Islet precursor cell (in vitro differentiated cells): ENCODE results near the gene HDAC7.
A peak's percentile ranks its signal among the peaks of the same experiment; 100 is the strongest.

ENCODE experiments used
- DNase-seq: peaks from one replicate; pipeline ENCODE4 v3.0.0-alpha.2; 2018

The HDAC7 gene

DNA sequence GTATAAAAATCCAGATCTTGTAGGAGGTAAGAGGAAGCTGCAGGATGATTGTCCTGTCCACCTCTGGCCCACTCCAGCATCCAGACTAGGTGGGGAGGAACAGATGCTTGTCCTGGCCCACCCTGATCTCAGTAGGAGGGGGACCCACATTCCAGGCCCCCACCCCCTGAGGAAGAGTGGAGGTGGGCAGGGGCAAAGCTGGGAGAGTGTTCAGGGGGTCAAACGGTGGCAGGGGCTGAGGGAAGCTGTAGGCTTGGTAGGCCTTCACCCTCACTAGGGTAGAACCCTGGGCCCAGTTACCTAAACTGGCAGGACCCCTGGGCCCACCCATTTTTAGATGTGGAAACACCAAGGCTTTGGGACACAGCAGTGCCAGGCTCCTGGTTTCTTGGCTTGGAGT is 42.6 kb downstream of the HDAC7 start:
- DNase-seq = no peak

DNA sequence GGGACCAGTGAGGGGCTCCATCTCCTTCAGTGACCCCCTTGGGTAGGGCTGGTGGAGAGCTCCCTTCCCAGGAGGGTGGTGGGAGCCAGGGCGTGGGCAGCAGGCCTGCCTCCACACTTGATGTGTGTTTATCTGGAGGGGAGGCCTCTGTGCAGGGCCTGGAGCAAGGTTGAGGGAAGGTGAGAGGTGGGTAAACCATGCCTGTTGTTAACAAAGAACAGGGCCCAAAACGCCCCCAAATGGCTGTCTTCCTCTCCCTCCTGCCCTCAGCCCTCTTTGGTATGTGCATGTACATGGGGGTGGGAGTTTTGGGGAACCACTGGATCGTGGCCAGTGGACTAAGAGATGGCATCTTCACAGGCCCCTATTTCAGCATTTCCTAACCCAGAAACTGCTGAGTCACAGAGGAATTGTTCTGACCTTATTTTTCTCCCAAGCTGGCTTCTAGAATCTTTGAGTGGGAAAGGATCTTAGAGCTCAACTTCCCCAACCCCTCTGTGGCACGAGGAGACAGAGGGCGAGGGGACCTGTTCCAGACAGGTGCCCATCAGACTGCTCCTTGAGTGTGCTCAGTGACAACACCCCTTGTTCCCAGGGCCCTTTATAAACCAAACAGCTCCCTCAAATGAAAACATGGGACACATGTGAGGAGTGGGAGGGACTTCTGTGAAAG is 43.1 kb downstream of the HDAC7 start:
- DNase-seq = no peak

DNA sequence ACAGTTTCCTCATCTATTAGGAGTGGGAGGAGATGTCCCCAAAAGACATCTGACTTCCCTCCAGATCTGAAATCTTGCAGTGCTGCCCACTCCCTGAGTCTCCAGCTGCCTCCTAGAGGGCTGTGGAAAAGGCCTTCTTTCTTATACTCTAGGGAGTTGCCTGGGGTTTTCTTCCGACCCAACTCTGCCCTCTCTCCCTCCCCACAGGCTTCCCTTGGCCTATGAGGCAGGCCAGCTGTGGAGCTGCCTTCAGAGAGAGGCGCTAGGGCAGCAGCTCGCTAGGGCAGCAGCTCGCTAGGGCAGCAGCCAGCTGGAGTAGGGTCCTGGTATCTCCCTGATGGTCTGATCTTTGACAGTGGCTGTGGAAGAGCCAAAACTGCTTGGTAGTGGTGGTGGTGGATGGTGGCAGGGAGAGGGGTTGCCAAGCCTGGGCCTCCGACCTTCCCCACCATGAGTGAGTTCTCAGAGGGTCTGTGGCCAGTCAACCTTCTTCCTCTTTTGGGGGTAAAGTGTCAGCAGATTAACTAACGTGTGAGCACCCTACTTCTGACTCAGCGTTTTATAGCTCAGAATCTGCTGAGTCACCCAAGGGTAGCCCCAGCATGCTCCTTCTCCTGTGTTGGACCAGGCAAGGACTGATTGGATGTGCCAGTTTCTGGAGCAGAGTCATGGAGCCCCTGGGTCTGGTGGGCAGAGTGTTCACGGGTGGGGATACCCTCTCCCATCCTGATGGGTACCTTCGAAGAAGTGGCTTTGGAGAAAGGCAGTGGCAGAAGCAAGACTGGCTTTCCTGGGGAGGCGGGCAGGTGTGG is 44.4 kb downstream of the HDAC7 start:
- no peak for DNase-seq

DNA sequence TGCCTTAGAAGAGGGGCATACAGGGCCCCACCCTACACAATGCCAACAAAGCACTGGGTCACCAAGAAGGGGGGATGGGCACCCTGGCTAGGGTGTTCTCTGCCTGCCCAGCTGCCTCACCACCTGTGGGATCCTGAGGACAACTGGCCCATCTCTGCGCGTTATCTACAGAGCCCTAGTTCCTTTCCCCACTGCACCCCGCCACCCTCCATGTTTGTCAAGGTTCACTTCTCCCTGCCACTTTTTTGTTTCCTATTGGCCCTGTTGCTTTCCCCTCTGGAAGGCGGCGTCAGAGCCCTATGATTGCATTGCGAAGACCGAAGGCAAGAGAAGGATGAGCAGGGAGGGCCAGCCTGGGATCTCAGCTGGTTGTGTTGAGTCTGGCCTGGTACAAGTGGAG is 45.0 kb downstream of the HDAC7 start:
- no peak for DNase-seq

DNA sequence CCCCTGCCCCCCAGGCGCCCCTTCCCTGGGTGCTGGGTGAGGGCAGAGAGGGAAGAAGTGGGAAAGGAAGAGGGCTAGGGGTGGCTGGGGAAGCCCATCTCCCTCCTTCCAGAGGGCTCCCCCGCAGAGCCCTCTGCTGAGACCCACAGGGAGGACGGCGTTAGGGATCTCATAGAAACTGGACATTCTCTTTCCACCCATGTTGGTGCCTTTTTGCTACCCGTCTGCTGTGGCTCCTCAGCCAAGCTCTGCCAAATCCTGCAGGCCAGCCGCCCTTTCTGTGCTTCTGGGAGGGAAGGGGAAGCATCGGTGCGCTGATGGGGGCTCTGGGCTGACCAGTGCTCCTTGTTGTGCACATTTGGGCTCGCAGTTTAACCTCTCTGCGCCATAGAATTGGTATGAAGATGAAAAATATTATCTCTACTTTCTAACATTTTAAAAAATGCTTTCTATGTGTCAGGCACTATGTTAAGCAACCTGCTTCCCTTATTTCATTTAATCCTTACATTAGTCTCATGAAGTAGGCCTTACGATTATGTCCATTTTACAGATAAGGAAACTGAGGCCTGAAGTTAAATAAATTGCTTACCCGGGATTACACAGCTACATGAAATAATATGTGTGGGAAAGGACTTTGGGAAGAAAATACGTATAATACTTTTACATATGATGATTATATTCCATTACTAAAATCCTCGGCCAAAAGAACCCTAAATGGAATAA is 45.7 kb downstream of the HDAC7 start:
- DNase-seq = no peak

DNA sequence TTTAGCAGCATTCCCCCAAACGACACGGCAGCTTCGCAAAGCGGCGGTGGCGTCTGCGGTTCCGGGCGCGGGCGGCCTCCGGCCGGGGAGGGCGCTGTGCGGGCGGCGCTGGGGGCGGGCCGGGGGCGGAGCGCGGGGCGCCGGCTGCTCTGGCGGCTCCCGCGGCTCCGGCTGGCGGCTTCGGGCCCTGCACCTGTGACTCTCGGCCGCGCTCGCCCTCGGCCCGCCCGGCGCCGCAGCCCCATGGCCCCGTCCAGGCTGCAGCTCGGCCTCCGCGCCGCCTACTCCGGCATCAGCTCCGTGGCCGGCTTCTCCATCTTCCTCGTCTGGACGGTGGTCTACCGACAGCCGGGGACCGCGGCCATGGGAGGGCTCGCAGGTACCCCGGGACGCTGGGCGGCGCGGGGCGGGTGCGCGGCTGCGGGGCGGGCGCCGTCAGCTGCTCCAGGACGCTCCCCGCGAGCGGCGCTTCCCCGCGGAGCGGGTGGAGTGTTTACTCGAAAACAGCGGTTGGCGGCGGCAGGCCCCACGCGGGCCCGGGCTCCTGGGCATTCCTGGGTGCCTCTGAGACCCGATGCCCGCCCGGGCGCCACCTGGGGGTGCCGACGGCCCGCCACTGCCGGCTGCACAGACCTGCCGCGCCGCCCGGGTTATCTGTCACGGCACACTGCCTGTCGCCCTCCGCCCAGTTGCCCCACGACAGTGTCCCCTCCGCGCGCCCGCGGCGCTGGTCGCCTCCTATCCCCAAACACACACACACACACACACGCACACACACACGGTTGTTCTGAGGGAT is 46.4 kb downstream of the HDAC7 start, which contains the start of gene SLC48A1:
TSS of gene SLC48A1 (plus strand) at position 177 of the 796 bp plus-strand sequence. CDS start at position 244, 67 bp downstream.
- DNase-seq = peak; percentile 88

DNA sequence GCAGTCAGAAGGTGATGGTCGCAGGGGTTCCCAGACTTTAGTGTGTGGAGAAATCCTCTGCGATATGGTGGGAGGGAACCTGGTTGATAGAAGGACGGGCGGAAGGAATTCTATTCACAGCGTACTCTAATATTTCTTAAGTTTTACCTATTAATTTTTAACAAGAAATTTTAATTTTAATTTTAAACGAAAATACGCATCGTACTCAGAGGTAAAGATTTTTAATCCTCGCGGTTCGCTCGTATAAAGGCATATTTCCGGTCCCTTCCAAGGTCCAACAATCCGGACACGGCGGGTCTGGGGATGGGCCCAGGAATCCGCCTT is 47.0 kb downstream of the HDAC7 start:
- no peak for DNase-seq

DNA sequence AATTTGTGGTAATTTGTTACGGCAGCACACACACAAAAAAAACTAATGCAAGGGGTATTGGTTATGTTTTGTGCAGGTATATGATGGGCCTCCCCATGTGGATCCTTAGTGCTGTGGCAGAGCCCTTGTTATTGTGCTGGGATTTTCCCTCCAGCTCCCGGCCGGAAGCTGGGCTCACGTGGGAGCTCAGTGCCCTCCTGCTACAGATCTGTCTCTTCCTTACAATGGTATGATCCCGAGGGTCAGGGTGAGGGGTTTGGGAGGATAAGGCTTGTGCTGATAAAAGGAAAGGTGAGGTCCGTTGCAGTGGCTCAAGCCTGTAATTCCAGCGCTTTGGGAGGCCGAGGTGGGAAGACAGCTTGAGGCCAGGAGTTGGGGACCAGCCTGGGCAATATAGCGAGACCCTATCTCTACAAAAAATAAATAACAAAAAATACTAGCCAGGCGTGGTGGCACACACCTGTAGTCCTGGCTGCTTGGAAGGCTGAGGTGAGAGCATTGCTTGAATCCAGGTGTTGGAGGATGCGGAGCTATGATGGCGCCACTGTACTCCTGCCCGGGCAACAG is 47.5 kb downstream of the HDAC7 start:
- no peak for DNase-seq

DNA sequence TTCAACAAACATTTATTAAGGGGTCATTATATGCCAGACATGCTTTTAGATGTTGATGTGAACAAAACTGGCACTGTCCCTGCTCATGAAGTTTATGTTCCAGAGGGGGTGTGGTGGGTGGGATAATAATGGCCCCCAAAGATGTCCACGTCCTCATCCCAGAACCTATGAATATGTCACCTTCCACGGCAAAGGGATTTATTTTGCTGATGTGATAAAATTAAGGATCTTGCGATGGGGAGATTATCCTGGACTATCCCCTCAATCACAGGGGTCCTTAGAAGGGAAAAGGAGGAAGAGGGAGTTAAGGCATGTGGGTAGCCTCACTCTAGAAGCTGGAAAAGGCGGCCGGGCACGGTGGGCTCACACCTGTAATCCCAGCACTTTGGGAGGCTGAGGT is 48.4 kb downstream of the HDAC7 start:
- DNase-seq = no peak

DNA sequence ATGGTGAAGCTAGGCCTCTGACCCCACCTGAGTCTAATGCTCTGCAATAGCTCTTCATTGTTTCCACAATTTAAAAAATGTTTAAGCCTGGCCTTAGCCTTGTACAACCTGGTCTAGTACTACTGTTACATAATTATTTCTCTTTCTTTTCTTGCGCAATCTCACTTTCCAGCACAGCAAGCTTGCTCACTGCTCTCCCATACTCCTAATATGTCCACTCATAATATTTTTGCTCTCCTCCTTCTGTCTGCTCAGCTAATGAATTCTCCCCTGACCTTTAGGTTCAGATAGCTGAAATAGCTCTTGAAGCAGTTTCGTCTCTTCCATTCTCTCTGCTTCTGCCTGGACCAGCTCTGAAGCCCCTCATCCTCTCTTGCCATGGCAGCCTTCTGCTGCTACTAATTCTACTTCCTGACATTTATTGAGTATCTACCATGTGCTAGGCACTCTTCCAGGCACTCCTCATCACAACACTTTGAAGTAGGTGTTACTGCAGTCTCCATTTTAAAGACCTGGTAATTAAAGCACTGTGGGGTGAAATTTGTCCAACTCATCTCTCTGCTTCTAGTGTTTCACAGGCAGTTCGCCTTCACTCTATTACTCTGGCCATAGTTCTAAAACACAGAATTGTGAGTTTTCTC is 49.5 kb downstream of the HDAC7 start:
- DNase-seq = no peak

DNA sequence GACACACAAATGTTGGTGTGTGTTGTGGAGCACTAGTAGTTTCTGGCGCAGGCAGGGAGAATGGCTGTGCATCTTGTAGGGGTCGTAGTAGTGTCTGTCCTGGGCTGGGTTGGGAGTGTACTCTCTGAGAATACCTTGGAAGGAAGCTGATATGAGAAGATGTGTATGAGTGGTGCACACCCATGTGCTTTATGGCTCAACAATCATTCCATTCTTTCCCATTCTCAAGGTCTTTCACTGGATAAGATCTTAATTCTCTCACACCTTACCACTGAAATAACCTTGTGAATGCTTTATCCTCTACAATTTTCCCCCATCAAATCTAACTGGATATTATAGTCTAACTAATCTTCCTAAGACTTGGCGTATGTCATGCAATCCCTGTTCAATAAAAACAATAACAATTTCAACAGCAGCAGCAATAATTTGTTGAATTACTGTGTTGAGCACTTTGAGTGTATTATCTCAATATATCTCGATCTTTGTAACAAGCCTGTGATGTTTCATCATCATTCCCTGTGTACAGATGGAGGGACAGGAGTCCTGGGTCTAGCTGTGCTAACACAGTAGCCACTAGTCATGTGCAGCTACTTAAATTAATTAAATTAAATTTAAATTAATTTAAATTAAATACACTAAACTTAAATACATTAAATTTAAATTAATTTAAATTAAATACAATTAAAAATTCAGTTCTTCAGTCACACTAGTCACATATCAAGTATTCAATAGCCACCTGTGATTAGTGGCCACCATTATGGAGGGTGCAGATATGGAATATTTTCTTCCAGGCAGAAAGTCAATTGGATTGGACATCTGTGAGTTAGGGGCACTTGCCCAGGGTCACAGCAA is 50.2 kb downstream of the HDAC7 start:
- DNase-seq = no peak

DNA sequence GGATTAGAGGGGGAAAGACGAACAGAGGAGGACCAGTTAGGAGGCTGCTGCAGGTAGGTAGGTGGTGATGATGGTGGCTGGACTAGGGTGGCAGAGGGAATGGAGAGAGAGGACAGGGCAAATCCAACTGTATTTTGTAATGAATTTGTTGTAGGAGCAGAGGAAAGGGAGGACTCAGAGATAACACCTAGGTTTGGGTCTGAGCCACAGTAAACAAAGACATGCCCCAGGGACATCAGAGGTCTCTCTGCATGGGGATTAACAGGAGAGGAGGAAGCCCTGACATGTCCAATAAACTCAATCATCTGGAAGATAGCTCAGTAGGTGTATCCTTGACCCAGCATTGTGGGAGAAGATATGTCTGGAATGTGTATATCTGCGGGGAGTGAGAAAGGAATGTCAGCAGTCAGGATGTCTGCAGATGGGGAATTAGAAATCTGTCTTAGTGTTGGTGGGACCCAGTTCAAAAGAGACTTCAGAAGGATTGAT is 51.3 kb downstream of the HDAC7 start:
- DNase-seq = peak; percentile 88

DNA sequence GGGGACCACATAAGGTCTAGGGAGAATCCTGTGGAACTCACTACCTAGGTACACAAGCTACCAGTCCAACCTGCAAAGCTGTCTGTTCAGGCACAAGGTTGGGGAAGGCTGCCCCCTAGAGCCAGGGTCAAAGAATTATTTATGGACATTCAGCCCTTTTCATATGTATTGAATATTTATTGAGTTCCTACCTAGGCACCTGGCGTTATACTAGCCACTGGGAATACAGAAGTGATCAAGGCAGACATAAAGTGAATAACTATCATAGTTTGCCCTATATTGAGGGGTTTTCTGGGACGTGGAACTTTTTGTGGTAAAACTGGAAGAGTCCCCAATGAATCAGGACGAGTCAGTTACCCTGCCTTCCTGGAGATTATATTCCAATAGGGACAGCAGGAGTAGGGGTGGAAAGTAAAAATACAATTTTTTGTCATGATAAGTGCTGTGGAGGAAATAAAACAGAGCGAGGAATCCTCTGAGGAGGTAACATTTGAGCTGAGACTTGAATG is 52.4 kb downstream of the HDAC7 start:
- DNase-seq = peak; percentile 85

DNA sequence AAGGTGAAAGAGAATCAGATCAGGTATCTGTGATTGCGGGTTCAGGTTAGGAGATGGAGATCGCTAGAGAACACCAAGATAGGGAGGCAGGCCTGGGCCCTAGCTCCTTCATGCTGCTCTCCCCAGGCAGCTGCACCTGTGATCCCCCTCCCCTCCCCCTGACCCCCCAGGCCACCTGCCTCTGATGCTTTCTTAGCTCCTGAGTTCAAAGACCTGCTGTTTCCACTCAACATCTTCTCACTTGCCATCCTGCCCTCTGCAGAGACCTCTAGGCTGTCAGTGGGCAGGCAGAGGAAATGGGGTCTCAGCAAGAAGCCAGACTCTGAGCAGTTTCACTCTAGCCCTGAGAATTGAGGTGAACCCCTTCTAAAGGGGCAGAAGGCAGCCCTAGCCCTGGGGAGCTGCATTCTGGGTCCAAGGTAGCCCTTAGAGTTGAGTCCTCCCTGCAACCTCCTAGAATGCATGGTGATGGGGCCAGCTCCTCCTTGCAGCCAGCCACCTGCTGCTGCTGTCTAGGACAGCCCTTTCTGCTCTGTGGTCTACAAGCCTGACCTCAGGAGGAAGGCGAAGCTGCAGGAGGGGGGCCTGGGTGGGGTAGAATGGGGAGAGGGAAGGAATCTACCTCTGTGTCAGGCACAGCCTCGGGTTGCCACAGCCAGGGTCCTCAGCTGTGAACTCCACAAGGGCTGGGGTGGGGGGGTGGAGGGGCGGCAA is 53.0 kb downstream of the HDAC7 start:
- no peak for DNase-seq

DNA sequence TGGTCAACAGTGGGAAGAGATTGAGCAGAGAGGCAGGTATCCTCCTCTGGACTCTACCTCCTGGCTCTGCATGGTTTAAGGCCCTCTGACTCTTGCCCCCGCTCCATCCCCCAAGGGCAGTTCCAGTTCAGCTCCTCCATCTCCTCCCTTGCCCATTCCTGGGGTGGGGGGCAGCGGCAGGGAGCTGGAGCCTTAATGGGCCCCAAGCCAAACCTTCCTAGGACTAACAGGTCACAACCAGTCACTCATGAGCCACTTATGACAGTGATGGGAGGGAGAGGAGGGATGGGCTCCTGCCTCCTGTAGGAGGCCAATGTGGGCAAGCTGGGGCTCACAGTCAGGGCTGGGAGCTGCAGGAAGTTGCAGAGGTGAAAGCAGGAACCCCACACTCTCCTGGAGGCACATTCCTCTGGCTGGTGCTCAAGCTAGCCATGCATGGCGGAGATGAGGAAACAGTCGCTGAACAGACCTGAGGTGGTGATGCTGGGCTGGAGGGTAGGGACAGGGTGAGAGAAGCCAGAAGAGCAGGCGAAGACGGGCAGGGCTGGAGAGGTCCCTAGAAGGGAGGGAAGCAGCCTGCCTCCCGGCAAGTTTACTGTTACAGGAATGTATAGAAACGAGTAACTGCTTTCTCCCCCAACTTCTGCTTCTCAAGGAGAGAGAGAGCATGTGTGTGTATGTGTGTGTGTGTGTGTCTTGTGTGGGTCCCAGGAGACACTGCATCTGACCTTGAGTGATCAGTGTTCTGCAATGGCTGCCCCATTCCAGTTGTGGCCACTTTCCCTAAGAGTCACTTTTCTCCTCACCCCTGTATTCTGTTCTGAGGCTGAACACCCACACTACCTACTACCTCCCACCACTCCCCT is 56.0 kb downstream of the HDAC7 start:
- DNase-seq = no peak

DNA sequence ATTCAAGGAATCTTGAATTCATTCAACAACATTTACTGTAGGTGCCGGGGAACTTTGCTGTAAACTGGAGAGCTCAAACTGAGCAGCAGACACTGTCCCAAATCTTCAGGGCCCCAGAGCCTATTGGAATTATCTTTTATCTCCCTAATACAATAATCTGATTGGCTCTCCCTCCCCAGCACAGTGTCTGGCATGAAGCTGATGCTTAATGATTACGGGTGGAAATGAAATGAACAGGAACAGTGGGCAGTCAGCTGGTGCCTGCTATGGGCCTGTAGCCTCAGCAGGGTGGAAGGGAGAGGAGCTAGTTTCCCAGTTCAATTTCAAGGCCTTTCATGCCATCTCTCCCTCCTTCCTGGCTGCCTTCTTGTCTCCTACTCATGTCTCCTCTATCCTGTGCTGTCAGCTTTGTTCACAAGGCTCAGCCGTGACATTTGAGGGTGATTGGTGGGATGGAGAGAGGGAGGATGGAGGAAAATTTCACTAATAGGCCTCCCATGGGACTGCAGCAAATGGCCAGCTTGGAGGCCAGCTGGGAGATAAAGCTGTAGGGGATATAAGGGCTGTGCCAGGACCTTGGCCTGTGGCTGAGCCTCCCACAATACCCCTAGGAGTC is 56.7 kb downstream of the HDAC7 start:
- DNase-seq = no peak

DNA sequence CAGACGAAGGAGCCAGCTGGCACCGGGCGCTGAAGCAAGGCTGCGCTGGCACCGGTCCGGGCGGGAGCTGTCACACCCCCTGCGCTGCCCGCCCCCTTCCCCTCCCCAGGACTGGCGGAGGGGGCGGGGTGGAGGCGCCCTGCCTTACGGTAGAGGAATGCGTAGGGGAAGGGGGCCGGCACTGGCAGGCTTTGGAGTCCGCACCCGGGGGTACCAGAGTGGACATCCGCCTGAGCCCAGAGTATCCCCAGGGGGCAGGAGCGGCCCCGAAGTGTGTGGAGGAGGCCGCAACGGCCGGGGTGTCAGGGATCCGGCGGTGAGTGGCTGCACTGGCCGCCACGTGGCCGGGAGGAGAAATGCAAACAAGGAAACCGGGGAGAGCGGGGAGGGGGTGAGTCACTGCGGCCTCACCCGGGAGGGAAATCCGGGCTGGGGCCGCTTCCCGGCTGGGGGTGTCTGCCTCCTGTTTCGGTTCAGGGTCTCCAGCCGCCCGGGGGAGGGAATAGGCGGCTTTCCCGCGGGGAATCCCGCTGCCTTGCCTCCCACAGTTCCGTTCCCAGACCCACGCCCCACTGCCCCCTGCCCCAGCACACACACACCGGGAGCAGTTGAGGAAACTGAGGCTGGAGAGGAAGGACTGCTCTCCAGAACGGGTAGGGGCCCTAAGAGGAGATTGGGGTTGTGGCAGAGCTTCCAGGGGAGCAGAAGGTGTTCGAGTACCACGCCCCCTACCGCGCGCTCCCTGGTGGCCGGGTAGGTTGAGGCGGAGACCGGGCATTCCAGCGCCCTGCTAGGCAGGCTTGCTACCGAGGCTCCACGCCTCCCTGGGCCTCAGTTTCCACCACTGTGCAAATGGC is 60.6 kb downstream of the HDAC7 start, which contains the start of gene RAPGEF3:
TSS of gene RAPGEF3 (minus strand) at position 47 of the 857 bp plus-strand sequence. CDS start 324 bp downstream, outside the sequence.
- peak; percentile 94 for DNase-seq

DNA sequence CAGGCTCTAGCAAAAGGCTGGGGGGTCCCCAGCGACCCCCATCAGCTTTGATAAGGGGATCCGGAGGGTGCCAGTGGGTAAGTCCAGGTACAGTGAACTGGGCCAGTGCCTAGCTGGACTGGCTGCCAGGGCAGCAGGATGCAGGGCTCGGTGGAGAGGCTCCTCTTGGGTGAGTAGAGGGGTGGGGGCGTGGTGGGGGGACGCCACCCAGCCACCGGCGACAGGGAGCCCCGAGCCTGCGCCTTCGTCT is 61.2 kb downstream of the HDAC7 start:
- DNase-seq = no peak
